Activated CD4-positive, alpha-beta T cell treated with anti-CD3 and anti-CD28 coated beads, Interleukin-10, Interleukin-2, amounts not matched to agents 100 ng/mL and 50 ng/mL, durations not matched to agents 16 hours and 8 hours (primary cell): Measurements from ENCODE around the gene GNL2.
"Not testable (repeated sequence)": the region's sequence is repeated elsewhere in the genome, so short reads cannot be mapped to it uniquely, and the experiment has no call there.

ENCODE experiments used
- DNase-seq: peaks from one replicate; pipeline ENCODE4 v3.0.0-alpha.2; 2020

Gene GNL2

GRCh38 chr1:37606481-37607263 lies 10.9 kb upstream of the GNL2 start:
- no peak for DNase-seq

- no peak for DNase-seq
These were observed 10.2 kb upstream of the GNL2 start for GRCh38 chr1:37605806-37606474.

- DNase-seq, result no peak
These were observed 9.4 kb upstream of the GNL2 start for GRCh38 chr1:37605061-37605650.

GRCh38 chr1:37602750-37603694 lies 7.3 kb upstream of the GNL2 start:
- DNase-seq, result peak; percentile 48

DNA sequence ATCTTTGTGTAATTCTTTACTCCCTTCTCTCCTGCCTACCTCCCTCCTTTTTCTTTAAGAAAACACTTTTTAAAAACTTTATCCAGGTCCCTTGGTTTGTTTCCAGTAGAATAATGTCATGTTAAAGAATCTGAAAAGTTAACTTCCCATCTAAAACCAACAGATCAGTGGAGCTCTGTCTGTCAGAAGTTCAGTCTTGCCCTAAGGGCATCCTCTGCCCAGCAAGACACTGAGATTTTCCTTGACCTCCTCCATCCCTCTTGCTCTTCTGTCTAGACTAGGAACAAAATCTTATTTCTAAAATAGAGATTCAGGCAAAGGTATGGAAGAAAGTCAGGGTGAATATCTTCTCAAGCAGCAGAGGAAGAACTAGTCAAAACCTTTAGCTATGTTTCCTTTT lies 5.7 kb upstream of the GNL2 start:
- DNase-seq, result no peak

DNA sequence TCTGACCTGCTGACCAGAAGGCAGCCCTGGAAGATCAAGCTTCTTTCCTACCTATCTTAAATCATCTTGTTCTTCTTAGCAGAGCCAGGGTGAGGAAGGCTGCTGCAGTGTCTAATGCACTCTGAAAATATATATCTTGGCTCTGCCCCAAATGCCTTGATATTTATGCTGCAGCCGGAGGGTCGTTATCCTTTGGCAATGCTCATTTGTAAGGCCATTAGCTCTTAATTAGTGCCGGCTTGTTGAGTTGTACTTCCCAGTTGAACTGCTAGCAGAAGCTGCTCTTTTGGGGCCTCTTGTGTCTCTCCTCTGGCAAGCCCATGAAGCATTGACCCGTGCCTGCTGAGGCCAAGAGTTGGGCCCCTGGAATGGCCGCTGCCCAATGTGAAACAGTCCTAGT lies 4.2 kb upstream of the GNL2 start:
- DNase-seq, result no peak

- DNase-seq, result no peak
These were observed 488 bp upstream of the GNL2 start for GRCh38 chr1:37596182-37596667.

GRCh38 chr1:37593726-37594125 lies 2.0 kb downstream of the GNL2 start:
- no peak for DNase-seq

GRCh38 chr1:37588939-37589338 lies 6.8 kb downstream of the GNL2 start:
- peak; percentile 23 for DNase-seq

DNA sequence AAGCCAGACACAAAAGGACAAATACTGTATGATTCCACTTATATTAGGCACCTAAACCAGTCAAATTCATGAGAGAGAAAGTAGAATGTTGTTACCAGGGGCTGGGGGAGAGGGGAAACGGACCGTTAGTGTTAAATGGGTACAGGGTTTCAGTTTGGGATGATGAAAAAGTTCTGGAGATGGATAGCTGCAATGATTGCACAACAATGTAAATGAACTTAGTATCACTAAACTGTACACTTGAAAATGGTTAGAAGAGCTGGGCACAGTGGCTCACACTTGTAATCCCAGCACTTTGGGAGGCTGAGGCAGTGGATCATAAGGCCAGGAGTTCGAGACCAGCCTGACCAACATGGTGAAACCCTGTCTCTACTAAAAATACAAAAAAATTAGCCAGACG lies 11.2 kb downstream of the GNL2 start:
- not testable (repeated sequence) for DNase-seq

DNA sequence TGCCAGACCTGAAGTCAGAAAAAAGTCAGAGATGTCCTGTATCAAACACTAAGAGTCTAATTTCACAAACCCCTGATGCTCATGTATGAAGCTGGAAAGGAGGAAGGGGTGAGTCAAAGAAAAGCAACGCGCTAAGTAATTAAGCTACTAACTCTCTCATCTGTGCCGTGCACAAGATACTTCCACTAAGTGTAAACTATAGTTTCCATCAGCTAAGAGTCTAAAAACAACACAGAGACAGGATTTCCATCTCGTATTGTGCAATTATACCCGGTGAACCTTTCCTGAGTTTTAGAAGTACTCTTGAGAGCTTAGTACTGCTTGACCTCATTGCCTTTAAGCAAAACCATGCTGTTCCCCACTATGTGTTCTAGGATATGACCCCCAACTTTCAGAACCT lies 20.0 kb downstream of the GNL2 start:
- peak; percentile 57 for DNase-seq

DNA sequence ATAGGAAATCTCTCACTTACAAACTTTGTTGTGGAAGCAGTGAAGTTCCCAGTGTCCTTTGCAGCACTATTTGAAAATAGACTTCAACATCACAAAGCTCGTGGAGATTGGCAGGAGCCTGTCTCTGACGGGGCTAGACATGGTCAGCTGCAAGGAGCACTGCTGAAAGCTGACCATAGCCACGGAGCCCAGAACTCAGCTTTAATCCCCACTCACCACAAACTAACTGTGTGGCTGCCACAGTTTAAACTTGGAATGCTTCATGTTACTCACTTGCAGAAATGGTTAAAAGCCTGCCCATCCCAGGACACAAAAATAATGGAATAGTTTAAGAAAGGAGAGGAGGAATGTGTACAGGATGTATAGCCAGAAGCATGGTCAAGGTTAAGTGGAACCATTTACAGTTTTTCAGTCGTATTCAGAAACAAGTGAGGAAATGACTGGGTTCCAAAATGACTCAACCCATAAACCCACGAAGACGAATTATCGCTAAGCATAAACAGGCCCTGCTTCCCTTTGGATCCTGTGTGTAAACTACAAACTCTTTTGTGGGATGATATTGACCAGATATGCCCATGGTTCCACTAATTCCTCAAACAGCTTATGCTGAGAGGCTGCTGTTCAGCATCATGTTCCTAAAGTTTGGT lies 20.8 kb downstream of the GNL2 start:
- peak; percentile 83 for DNase-seq

- peak; percentile 55 for DNase-seq
These were observed 25.0 kb downstream of the GNL2 start for GRCh38 chr1:37570528-37571334.

DNA sequence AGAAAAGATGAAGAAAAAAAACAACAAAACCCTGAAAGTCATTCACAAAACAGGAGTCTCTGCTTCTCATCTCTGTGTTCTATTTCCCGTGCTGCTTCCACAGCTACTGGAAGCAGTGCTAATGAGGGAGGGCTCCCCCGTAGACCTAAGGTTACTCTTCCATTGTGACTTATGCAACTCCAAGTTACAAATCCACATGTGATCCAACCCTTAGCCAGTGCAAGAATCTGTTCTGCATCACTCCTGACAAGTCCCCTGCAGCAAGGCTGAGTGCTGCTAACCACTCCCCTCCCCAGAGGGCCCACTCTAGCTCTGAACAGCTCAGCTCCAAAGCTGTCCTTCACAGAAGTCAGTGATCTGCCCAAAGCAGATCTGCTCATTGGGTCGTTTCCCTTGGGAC lies 28.7 kb downstream of the GNL2 start:
- no peak for DNase-seq

DNA sequence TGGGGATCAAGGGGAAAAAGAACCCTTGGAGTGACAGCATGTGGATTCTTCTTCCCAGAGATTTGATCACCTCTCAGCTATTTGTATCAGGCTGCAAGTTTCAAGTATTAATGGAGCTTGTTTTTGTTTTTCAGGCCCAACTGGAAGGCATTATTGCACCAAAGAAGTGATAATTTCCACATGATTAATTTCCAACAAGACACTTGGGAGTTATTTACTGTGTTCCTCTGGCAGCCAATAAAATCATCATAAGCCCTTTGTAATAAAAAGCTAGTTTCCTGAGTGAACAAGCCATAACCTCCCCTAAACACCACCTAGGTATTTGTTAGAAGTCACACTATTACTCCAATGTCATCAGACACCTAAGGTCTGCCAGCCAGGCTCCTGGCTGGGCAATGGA lies 30.8 kb downstream of the GNL2 start:
- no peak for DNase-seq

GRCh38 chr1:37562984-37563383 lies 32.8 kb downstream of the GNL2 start:
- no peak for DNase-seq

DNA sequence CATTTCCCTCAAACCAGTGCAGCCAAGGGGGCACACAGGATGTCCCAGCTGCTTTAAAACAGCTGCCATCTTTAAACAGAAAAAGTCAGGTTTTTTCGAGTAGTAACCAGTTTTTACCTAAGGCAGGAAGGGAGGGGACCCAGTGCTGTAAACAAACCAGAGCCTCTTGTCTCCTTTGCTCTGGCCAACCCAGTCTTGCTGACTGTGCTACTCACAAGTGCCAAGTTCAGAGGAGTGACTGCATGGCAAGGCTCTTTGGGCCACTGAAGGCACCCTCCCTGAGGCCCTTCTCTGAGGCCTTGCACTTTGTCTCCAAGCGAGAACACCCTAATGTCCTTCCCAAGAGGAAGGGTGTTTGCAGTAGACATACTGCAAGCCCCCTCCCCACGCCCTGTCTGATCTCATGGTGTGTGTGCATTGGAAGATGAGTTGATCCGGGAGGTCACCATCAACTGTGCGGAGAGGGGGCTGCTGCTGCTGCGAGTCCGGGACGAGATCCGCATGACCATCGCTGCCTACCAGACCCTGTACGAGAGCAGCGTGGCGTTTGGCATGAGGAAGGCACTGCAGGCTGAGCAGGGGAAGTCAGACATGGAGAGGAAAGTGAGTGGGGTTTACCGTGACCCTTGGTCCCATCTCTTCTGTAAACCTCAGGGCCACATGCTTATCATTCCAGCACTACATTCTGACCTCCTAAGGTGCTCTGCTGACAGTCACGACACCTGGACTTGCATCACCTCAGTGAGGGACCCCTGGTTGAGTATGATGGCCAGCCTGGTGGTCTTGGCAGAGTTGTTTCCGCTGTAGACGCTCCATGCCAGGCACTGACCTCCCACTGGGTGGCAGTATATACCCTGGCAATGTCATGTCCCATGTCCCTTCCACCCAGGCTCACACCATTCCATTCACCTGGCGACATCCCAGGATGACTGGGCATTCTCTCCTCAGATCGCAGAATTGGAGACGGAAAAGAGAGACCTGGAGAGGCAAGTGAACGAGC lies 34.3 kb downstream of the GNL2 start:
- DNase-seq, result peak; percentile 55

- DNase-seq, result no peak
These were observed 35.2 kb downstream of the GNL2 start for GRCh38 chr1:37560401-37561132.

- DNase-seq, result not testable (repeated sequence)
These were observed 35.8 kb downstream of the GNL2 start for GRCh38 chr1:37559957-37560379.
